Tibial nerve (tissue), 4 donors: ENCODE data around the gene LDHD. TPM values are rescaled to one million over a fixed set of nuclear protein-coding genes. Genes with fewer than 3 reads are reported as not detected.

ENCODE experiments used
- DNase-seq, 2 donors: peaks; one replicate each; pipeline ENCODE4 v3.0.0-alpha.2; 2019; ENCODE audit warnings: low spot score in 2 of 2
- H3K27ac ChIP-seq, 4 donors: fragments of 200-600 bp; sonication (generic) in 3 of 4; one replicate each; pipeline ENCODE4 v1.5.1; 2017 to 2019; ENCODE audit warnings: mild to moderate bottlenecking in 1 of 4
- H3K27me3 ChIP-seq, 2 donors: fragments of 200-600 bp; sonication (generic) in 1 of 2; one replicate each; pipeline versions ENCODE4 v1.5.1 to v1.6.0; 2017 to 2019
- H3K36me3 ChIP-seq, 3 donors: fragments of 200-600 bp; sonication (generic); one replicate each; pipeline ENCODE4 v1.5.1; 2018 to 2019
- H3K4me1 ChIP-seq, 4 donors: fragments of 200-600 bp; sonication (generic) in 3 of 4; one replicate each; pipeline ENCODE4 v1.5.1; 2017 to 2019
- H3K4me3 ChIP-seq, 4 donors: fragments of 200-600 bp; sonication (generic) in 3 of 4; one replicate each; pipeline ENCODE4 v1.5.1; 2017 to 2019; ENCODE audit warnings: mild to moderate bottlenecking in 1 of 4, moderate library complexity in 1 of 4
- H3K9me3 ChIP-seq, 4 donors: fragments of 200-600 bp; sonication (generic) in 3 of 4; one replicate each; pipeline ENCODE4 v1.5.1; 2017 to 2019
- CTCF ChIP-seq, 5 experiments: fragments of 200-600 bp in 3 of 5; fragments of 450-650 bp in 2 of 5; sonication (generic) in 3 of 5; IDR thresholded peaks; one replicate each; pipeline ENCODE4 v1.5.1; 2016 to 2019; ENCODE audit warnings: antibody characterized with exemption in 5 of 5, mild to moderate bottlenecking in 3 of 5, moderate library complexity in 2 of 5
- EP300 ChIP-seq, 2 donors: sonication (generic); formaldehyde crosslinking; IDR thresholded peaks; one replicate each; pipeline ENCODE4 v1.6.1; 2017; ENCODE audit warnings: antibody characterized with exemption in 2 of 2, mild to moderate bottlenecking in 1 of 2
- POLR2A ChIP-seq, 2 donors: fragments of 450-650 bp; IDR thresholded peaks; one replicate each; pipeline ENCODE4 v1.6.1; 2017; ENCODE audit warnings: antibody characterized with exemption in 2 of 2, mild to moderate bottlenecking in 2 of 2, moderate library complexity in 2 of 2
- WGBS, 2 donors: methylation state at CpG; one replicate each; pipeline ENCODE4 v1.1.5; 2018; 5-methylcytosine and 5-hydroxymethylcytosine counted together
- total RNA-seq, 4 donors: library from RNA; depleted of rRNA; stranded (reverse); fragments of >200 nt; gene quantifications; one replicate each; pipeline ENCODE4 v1.1.0, GENCODE V29; 2016

LDHD gene
- total RNA-seq, 4 donors from 2014 or later, result 20.1 to 48.7 (median 27.7) TPM

GRCh38 chr16:75073545-75074303 lies 42.9 kb downstream of the LDHD start:
- Histone ChIP-seq H3K4me3 (no peak overlapping the region), H3K27ac (no peak overlapping the region), H3K9me3 (no peaks in the 10 kb centered on the region), H3K36me3 (no peaks in the 10 kb centered on the region), H3K4me1 (peaks cover 0 to 28% (median 2%) of the 10 kb centered on the region in 4 donors), H3K27me3 (no peaks in the 10 kb centered on the region)
- DNase-seq, result no peak
- no peak for TF ChIP-seq POLR2A (IDR thresholded peaks at IDR 0.05)
- TF ChIP-seq CTCF (IDR thresholded peaks at IDR 0.05), result no peak
- no peak for TF ChIP-seq EP300 (IDR thresholded peaks at IDR 0.05)
- 68 to 73% methylated on average over 20 of the region's 20 CpGs for WGBS, 2 donors

GRCh38 chr16:75072239-75072947 lies 44.2 kb downstream of the LDHD start:
- Histone ChIP-seq H3K4me3 (no peak overlapping the region), H3K27me3 (no peaks in the 10 kb centered on the region), H3K4me1 (peaks cover 0 to 28% (median 2%) of the 10 kb centered on the region in 4 donors), H3K9me3 (no peaks in the 10 kb centered on the region), H3K27ac (no peak overlapping the region), H3K36me3 (no peaks in the 10 kb centered on the region)
- TF ChIP-seq CTCF (IDR thresholded peaks at IDR 0.05), result no peak
- TF ChIP-seq EP300 (IDR thresholded peaks at IDR 0.05), result no peak
- no peak for TF ChIP-seq POLR2A (IDR thresholded peaks at IDR 0.05)
- WGBS, 2 donors, result 95 to 97% methylated on average over 2 of the region's 2 CpGs
- no peak for DNase-seq

GRCh38 chr16:75071621-75072020 lies 45.0 kb downstream of the LDHD start:
- TF ChIP-seq POLR2A (IDR thresholded peaks at IDR 0.05) (no peak), EP300 (IDR thresholded peaks at IDR 0.05) (no peak), CTCF (IDR thresholded peaks at IDR 0.05) (no peak)
- no peak for DNase-seq
- Histone ChIP-seq H3K4me3 (no peak overlapping the region), H3K27me3 (no peaks in the 10 kb centered on the region), H3K4me1 (peaks cover 0 to 28% (median 2%) of the 10 kb centered on the region in 4 donors), H3K9me3 (no peaks in the 10 kb centered on the region), H3K27ac (no peak overlapping the region), H3K36me3 (no peaks in the 10 kb centered on the region)
- WGBS, 2 donors, result 95 to 97% methylated on average over 3 of the region's 3 CpGs

- no peak for DNase-seq
Observed at GRCh38 chr16:75070012-75070841, 46.4 kb downstream of the LDHD start.

More at GRCh38 chr16:75070012-75070841, 46.4 kb downstream of the LDHD start:
- no peaks in the 10 kb centered on the region for H3K27me3 ChIP-seq
- no peak overlapping the region for H3K27ac ChIP-seq
- TF ChIP-seq CTCF (IDR thresholded peaks at IDR 0.05), result no peak
- TF ChIP-seq POLR2A (IDR thresholded peaks at IDR 0.05), result no peak
- TF ChIP-seq EP300 (IDR thresholded peaks at IDR 0.05), result no peak
- 58 to 59% methylated on average over 11 of the region's 11 CpGs for WGBS, 2 donors
- H3K36me3 ChIP-seq, result no peaks in the 10 kb centered on the region
- H3K4me3 ChIP-seq, result no peak overlapping the region
- H3K9me3 ChIP-seq, result no peaks in the 10 kb centered on the region
- H3K4me1 ChIP-seq, result peaks cover 0 to 23% (median 2%) of the 10 kb centered on the region in 4 donors
